Glutamatergic neuron (in vitro differentiated cells): ENCODE measurements around the gene GZMH. TPM values are rescaled to one million over a fixed set of nuclear protein-coding genes. Genes with fewer than 3 reads are reported as not detected.

Source experiments
- DNase-seq: peaks from one replicate; pipeline ENCODE4 v3.0.0; 2022
- H3K27ac Mint-ChIP-seq: one replicate; pipeline ENCODE4 v1.8.0; 2020; ENCODE audit warnings: mild to moderate bottlenecking, mixed read lengths, inconsistent platforms; ENCODE audit not compliant: unreplicated experiment
- H3K27me3 Mint-ChIP-seq: one replicate; pipeline ENCODE4 v1.8.0; 2020; ENCODE audit warnings: mild to moderate bottlenecking, moderate library complexity, mixed read lengths, inconsistent platforms; ENCODE audit not compliant: unreplicated experiment
- H3K36me3 Mint-ChIP-seq: one replicate; pipeline ENCODE4 v1.8.0; 2020; ENCODE audit warnings: mild to moderate bottlenecking, mixed read lengths, inconsistent platforms; ENCODE audit not compliant: unreplicated experiment
- H3K4me1 Mint-ChIP-seq: one replicate; pipeline ENCODE4 v1.8.0; 2020; ENCODE audit warnings: mild to moderate bottlenecking, low read depth, mixed read lengths, inconsistent platforms; ENCODE audit not compliant: unreplicated experiment
- H3K4me3 Mint-ChIP-seq: one replicate; pipeline ENCODE4 v1.8.0; 2020; ENCODE audit warnings: mild to moderate bottlenecking, mixed read lengths, inconsistent platforms; ENCODE audit not compliant: unreplicated experiment
- H3K9me3 Mint-ChIP-seq: one replicate; pipeline ENCODE4 v1.8.0; 2020; ENCODE audit warnings: mild to moderate bottlenecking, moderate library complexity, mixed read lengths, inconsistent platforms; ENCODE audit not compliant: unreplicated experiment
- CTCF ChIP-seq: fragments of 200-600 bp; sonication (generic); IDR thresholded peaks from one replicate; pipeline ENCODE4 v1.5.0; 2021; ENCODE audit not compliant: partially characterized antibody, unreplicated experiment
- total RNA-seq: library from RNA; stranded (reverse); fragmentation: NEBNext Ultra II Directional; extraction: Animal tissue kit (Norgen Biotek cat#: 25700); gene quantifications from one replicate; pipeline ENCODE4 v1.2.1, GENCODE V29; 2021; ENCODE audit not compliant: unreplicated experiment

GZMH gene
- total RNA-seq, 1 donor from 2014 or later: not detected

DNA sequence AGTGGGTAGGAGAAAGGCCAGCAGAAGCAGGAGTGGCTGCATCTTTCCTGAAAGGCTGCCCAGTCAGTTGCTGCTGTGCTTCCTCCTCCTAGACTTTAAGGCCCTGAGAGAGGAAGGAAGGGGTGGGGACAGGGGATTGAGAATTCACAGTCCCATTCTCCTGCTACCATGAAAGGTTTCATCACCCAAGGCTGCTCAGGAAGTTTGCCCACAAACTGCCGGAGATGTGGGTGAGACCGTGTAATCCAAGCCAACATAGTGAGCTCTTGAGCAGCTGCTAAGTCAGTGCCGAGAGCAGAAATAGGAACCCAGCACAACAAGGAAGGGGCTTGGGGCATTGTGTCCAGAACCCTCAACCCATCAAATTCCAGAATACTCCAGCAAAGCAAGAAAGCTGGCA, 33.3 kb downstream of the GZMH start, which contains the start of gene CTSG:
Gene CTSG (minus strand): TSS at position 69 of the 400 bp plus-strand sequence. CDS start 27 bp downstream, at position 42.
- no peaks in the 10 kb centered on the region for H3K36me3 Mint-ChIP-seq
- TF ChIP-seq CTCF: no peak
- H3K27me3 Mint-ChIP-seq: no peaks in the 10 kb centered on the region
- DNase-seq: no peak
- no peak within 1 kb of the TSS for H3K27ac Mint-ChIP-seq
- H3K9me3 Mint-ChIP-seq: peaks cover 3% of the 10 kb centered on the region
- no peak within 1 kb of the TSS for H3K4me3 Mint-ChIP-seq
- H3K4me1 Mint-ChIP-seq: no peaks in the 10 kb centered on the region

DNA sequence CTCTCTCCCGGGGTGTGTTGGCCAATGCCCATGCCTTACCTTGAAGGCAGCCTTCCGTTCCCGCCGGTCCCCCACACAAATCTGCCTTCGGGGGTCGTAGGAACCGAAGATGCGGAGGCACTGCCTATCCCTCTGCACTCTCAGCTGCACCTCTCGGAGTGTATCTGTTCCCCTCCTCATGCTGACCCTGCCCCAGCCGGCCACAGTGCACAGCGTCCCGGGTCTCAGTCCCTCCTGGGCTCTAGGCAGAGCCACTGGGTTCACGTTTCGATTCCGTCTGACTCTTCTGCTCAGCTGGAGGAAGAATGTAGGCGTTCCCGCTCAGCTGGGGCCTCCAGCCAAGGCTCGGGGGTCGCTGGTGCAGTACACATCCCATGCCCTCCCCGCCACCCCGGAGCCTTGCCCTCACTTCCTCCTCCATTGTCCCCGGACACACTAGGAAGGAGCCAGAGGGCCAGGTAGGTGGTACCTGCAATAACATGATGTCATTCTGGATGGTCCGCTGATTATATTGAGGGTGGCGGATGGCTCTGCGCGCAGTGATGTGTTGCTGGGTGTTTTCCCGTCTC, 35.2 kb downstream of the GZMH start:
- Mint-ChIP-seq H3K36me3 (no peaks in the 10 kb centered on the region), H3K27me3 (no peaks in the 10 kb centered on the region), H3K4me1 (no peaks in the 10 kb centered on the region), H3K4me3 (no peak overlapping the region), H3K27ac (no peak overlapping the region), H3K9me3 (peaks cover 3% of the 10 kb centered on the region)
- no peak for DNase-seq
- no peak for TF ChIP-seq CTCF

GRCh38 chr14:24566318-24566717, 43.2 kb downstream of the GZMH start:
- H3K27ac Mint-ChIP-seq: no peak overlapping the region
- no peaks in the 10 kb centered on the region for H3K4me1 Mint-ChIP-seq
- no peak for DNase-seq
- TF ChIP-seq CTCF: no peak
- H3K27me3 Mint-ChIP-seq: peaks cover 2% of the 10 kb centered on the region
- no peak overlapping the region for H3K4me3 Mint-ChIP-seq
- H3K36me3 Mint-ChIP-seq: peaks cover 6% of the 10 kb centered on the region
- H3K9me3 Mint-ChIP-seq: peaks cover 1% of the 10 kb centered on the region

GRCh38 chr14:24565766-24566165, 43.7 kb downstream of the GZMH start:
- Mint-ChIP-seq H3K27me3 (peaks cover 2% of the 10 kb centered on the region), H3K36me3 (peaks cover 6% of the 10 kb centered on the region), H3K9me3 (peaks cover 1% of the 10 kb centered on the region), H3K4me3 (no peak overlapping the region), H3K27ac (no peak overlapping the region), H3K4me1 (no peaks in the 10 kb centered on the region)
- TF ChIP-seq CTCF: no peak
- DNase-seq: no peak

DNA sequence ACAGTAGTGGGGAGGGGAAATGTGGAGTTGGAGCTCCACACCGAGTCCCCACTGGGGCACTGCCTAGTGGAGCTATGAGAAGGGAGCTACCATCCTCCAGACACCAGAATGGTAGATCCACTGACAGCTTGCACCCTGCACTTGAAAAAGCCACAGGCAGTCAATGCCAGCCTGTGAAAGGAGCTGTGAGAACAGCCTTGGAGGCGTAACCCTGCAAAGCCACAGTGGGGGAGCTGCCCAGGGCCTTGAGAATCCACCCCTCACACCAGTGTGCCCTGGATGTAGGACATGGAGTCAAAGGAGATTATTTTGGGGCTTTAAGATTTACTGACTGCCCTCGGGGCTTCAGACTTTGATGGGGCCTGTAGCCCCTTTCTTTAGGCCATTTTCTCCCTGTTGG, 46.0 kb downstream of the GZMH start:
- H3K4me1 Mint-ChIP-seq: no peaks in the 10 kb centered on the region
- no peak overlapping the region for H3K4me3 Mint-ChIP-seq
- TF ChIP-seq CTCF: no peak

More for the DNA sequence above, 46.0 kb downstream of the GZMH start:
- H3K27me3 Mint-ChIP-seq: peaks cover 2% of the 10 kb centered on the region
- no peak for DNase-seq
- no peak overlapping the region for H3K27ac Mint-ChIP-seq
- H3K36me3 Mint-ChIP-seq: peaks cover 6% of the 10 kb centered on the region
- no peaks in the 10 kb centered on the region for H3K9me3 Mint-ChIP-seq
